Thyroid gland (tissue), 4 donors: ENCODE data around the gene KRTAP5-2.

Source experiments
- CTCF ChIP-seq, 6 experiments: fragments of 200-600 bp in 3 of 6; fragments of 450-650 bp in 3 of 6; sonication (generic) in 3 of 6; IDR thresholded peaks; one replicate each; pipeline ENCODE4 v1.5.1; 2016 to 2019; ENCODE audit warnings: antibody characterized with exemption in 6 of 6, mild to moderate bottlenecking in 2 of 6, inconsistent platforms in 1 of 6, moderate library complexity in 1 of 6
- POLR2A ChIP-seq, 2 donors: fragments of 450-650 bp; IDR thresholded peaks; one replicate each; pipeline ENCODE4 v1.6.1; 2017; ENCODE audit warnings: antibody characterized with exemption in 2 of 2, mild to moderate bottlenecking in 2 of 2, moderate library complexity in 1 of 2

- TF ChIP-seq CTCF (IDR thresholded peaks at IDR 0.05) (no peak), POLR2A (IDR thresholded peaks at IDR 0.05) (no peak)
Observed at GRCh38 chr11:1600626-1601025, 2.5 kb upstream of the KRTAP5-2 start.
